GM12878 (cell line): ENCODE data around the gene NCL. TPM values are rescaled to one million over a fixed set of nuclear protein-coding genes. Genes with fewer than 3 reads are reported as not detected.

Experiments
- ATAC-seq: fragments of 200-7000 bp; cut with Tn5 transposase; 3 replicates; pipeline ENCODE4 v1.9.1; 2020; ENCODE audit warnings: mild to moderate bottlenecking, moderate library complexity
- BruUV-seq: library from RNA; stranded (reverse); fragments of 400-500 nt; replicated peaks from 2 replicates; lab custom pipeline; 2021; lab: Mats Ljungman, UMichigan
- CTCF ChIA-PET: fragments of 300-600 bp; sonication (Branson Sonifier 250); formaldehyde crosslinking; extraction: SDS; loops from one replicate; lab custom pipeline; 2021; ENCODE audit warnings: inconsistent platforms; lab: Yijun Ruan, JAX
- POLR2A ChIA-PET: fragments of 350-600 bp; formaldehyde crosslinking; extraction: SDS; loops from one replicate; lab custom pipeline; 2021; ENCODE audit warnings: inconsistent platforms; lab: Charles Lee
- RAD21 ChIA-PET: fragments of 300-600 bp; sonication (Branson Sonifier 250); formaldehyde crosslinking; loops from one replicate; lab custom pipeline; 2023; ENCODE audit warnings: antibody characterized with exemption; ENCODE audit not compliant: unreplicated experiment; lab: Charles Lee
- SMC1A ChIA-PET: fragments of 300-600 bp; sonication (Branson Sonifier 250); formaldehyde crosslinking; loops from one replicate; lab custom pipeline; 2023; ENCODE audit not compliant: unreplicated experiment, uncharacterized antibody; lab: Charles Lee
- DNase-seq: peaks from one replicate; pipeline ENCODE4 v3.0.0-alpha.2; 2011; ENCODE audit warnings: low read depth, low spot score
- FAIRE-seq: peaks from 3 replicates; lab custom pipeline; 2011; peaks lifted over from hg19 to GRCh38; lab: Jason Lieb, UNC
- H2AFZ ChIP-seq: 2 replicates; pipeline ENCODE4 v1.6.0; 2011; ENCODE audit warnings: low read depth, low read length, control low read depth; ENCODE audit not compliant: control insufficient read depth
- H3K27ac ChIP-seq: 2 replicates; pipeline ENCODE4 v1.5.1; 2011; ENCODE audit warnings: control low read depth; ENCODE audit not compliant: control insufficient read depth, insufficient read depth
- H3K27me3 ChIP-seq, 2 experiments: replicated peaks in 1 of 2; 2 replicates each; pipeline versions ENCODE4 v1.6.0 to v1.6.1; 2011; ENCODE audit warnings: low read length in 1 of 2; ENCODE audit not compliant: control insufficient read depth in 2 of 2, insufficient read depth in 2 of 2
- H3K36me3 ChIP-seq, 2 experiments: 2 replicates each; pipeline ENCODE4 v1.5.1; 2011; ENCODE audit warnings: low read length in 1 of 2; ENCODE audit not compliant: control insufficient read depth in 2 of 2, insufficient read depth in 2 of 2
- H3K4me1 ChIP-seq: 2 replicates; pipeline ENCODE4 v1.6.1; 2011; ENCODE audit warnings: mild to moderate bottlenecking, low read length, moderate library complexity, mixed read lengths; ENCODE audit not compliant: control insufficient read depth, insufficient read depth
- H3K4me2 ChIP-seq: 2 replicates; pipeline ENCODE4 v1.6.0; 2011; ENCODE audit warnings: control low read depth; ENCODE audit not compliant: control insufficient read depth, insufficient read depth
- H3K4me3 ChIP-seq: fragments of 200-600 bp; sonication (generic); 2 replicates; pipeline ENCODE4 v1.5.1; 2016
- H3K79me2 ChIP-seq: 2 replicates; pipeline ENCODE4 v1.6.0; 2011; ENCODE audit warnings: low read length; ENCODE audit not compliant: control insufficient read depth, insufficient read depth
- H3K9ac ChIP-seq: 2 replicates; pipeline ENCODE4 v1.8.0; 2011; ENCODE audit warnings: low read length, control low read depth, mixed read lengths; ENCODE audit not compliant: control insufficient read depth, insufficient read depth
- H3K9me3 ChIP-seq: replicated peaks from 3 replicates; pipeline ENCODE4 v1.5.1; 2011; ENCODE audit warnings: mild to moderate bottlenecking, low read length; ENCODE audit not compliant: control insufficient read depth, insufficient read depth
- H4K20me1 ChIP-seq: 2 replicates; pipeline ENCODE4 v1.6.0; 2011; ENCODE audit not compliant: control insufficient read depth, insufficient read depth
- HSF1 ChIP-seq: fragments of 150-350 bp; IDR thresholded peaks from 2 replicates; pipeline ENCODE4 v1.6.1; 2014; ENCODE audit warnings: mild to moderate bottlenecking, low read depth, low read length
- KAT2A ChIP-seq: conservative IDR thresholded peaks from 2 replicates; pipeline ENCODE4 v1.6.1; 2011; ENCODE audit warnings: low read depth, low read length; ENCODE audit not compliant: control insufficient read depth
- PKNOX1 ChIP-seq: fragments of 450-650 bp; IDR thresholded peaks from 2 replicates; pipeline ENCODE4 v1.6.1; 2016; ENCODE audit warnings: mild to moderate bottlenecking
- RBBP5 ChIP-seq: fragments of 200-600 bp; sonication (generic); conservative IDR thresholded peaks from 2 replicates; pipeline ENCODE4 v1.6.1; 2016
- ZBTB4 ChIP-seq: fragments of 450-650 bp; formaldehyde crosslinking; IDR thresholded peaks from 2 replicates; pipeline ENCODE4 v1.4.0; 2022; ENCODE audit warnings: mild to moderate bottlenecking, moderate library complexity
- ZNF24 ChIP-seq: fragments of 450-650 bp; IDR thresholded peaks from 2 replicates; pipeline ENCODE4 v1.6.1; 2017; ENCODE audit warnings: antibody characterized with exemption, mild to moderate bottlenecking
- WGBS: methylation state at CpG from one replicate; pipeline ENCODE4 v1.1.6; 2016; ENCODE audit warnings: low lambda C conversion rate; ENCODE audit not compliant: insufficient replicate concordance, insufficient coverage; ENCODE audit errors: missing lambda C conversion rate; 5-methylcytosine and 5-hydroxymethylcytosine counted together
- in situ Hi-C: fragments of 300-500 bp; cut with MboI; formaldehyde crosslinking; loops from 9 replicates; pipeline ENCODE4 v1.14.3; 2018; ENCODE audit warnings: mixed read lengths
- intact Hi-C: fragments of 100-400 bp; cut with micrococcal nuclease; formaldehyde crosslinking; loops from one replicate; pipeline ENCODE4 v1.14.2; 2022; ENCODE audit not compliant: unreplicated experiment
- polyA plus RNA-seq, 11 experiments: library from polyadenylated mRNA; depleted of rRNA in 4 of 11; unstranded in 6 of 11; stranded (reverse) in 5 of 11; fragments of >200 nt; fragmentation: Nextera tagmentation in 4 of 11; fragmentation: Illumina TruSeq in 1 of 11; extraction: Ambion mirVana in 4 of 11; extraction: Trizol in 1 of 11; gene quantifications; 1 replicate in 1 of 11; 2 replicates in 10 of 11; pipeline versions ENCODE4 v1.2.1 to v1.2.3, GENCODE V29; 2011 to 2016; ENCODE audit warnings: inconsistent platforms in 2 of 11, missing spikeins in 2 of 11, low read depth in 1 of 11
- total RNA-seq, 4 experiments: library from RNA; depleted of rRNA in 3 of 4; stranded (reverse); fragments of >200 nt in 3 of 4; fragmentation: Illumina TruSeq in 1 of 4; extraction: Trizol in 1 of 4; gene quantifications; 2 replicates each; pipeline versions ENCODE4 v1.2.1 to v1.2.3, GENCODE V29; 2013 to 2021

Gene NCL
- total and polyA plus RNA-seq, 10 of the 15 experiments (the other 5 are each of a cell fraction or from before 2014, with no cell fraction given) = 123 to 1,207 (median 529) TPM

- no peak overlapping the region for H3K4me2 ChIP-seq
- ChIA-PET SMC1A (interaction anchor here (2.1 kb wide), 1 partner anchor 10 kb away, joined by 7 read pairs; no protein-coding TSS in a partner anchor), POLR2A (interaction anchor here (1.2 to 3.7 kb wide), 2 partner anchors 12 to 54 kb away, joined by 3 to 23 read pairs; no protein-coding TSS in a partner anchor), CTCF (interaction anchor here (9.2 kb wide), 1 partner anchor 12 kb away, joined by 98 read pairs; no protein-coding TSS in a partner anchor)
- no peak overlapping the region for H3K9ac ChIP-seq
- H2AFZ ChIP-seq = no peak overlapping the region
- no peak overlapping the region for H3K4me3 ChIP-seq
- no peak for FAIRE-seq
- H3K27ac ChIP-seq = no peak overlapping the region
- H3K79me2 ChIP-seq = peaks cover 11% of the 10 kb centered on the region
- H3K4me1 ChIP-seq = peaks cover 6% of the 10 kb centered on the region; the same call in 1 of the 2 replicates
- in situ Hi-C loops (no loop called here), intact Hi-C loops (no loop called here)
- no peaks in the 10 kb centered on the region for H3K9me3 ChIP-seq
- no peaks in the 10 kb centered on the region for H3K27me3 ChIP-seq
- no peaks in the 10 kb centered on the region for H3K36me3 ChIP-seq
- no peak for ATAC-seq
- DNase-seq = no peak
- TF ChIP-seq ZNF24 = no peak
- TF ChIP-seq, all 136 proteins: peak for 0
- WGBS = 90% methylated on average over 3 of the region's 3 CpGs
- BruUV-seq = no TSS peak
- RAD21 ChIA-PET = no interaction called here
- no peaks in the 10 kb centered on the region for H4K20me1 ChIP-seq
Observed at GRCh38 chr2:231469583-231469950, 5.3 kb upstream of the NCL start.

- CTCF ChIA-PET = interaction anchor here (0.6 to 9.2 kb wide), 4 partner anchors 13 to 144 kb away, joined by 3 to 98 read pairs (median 3); no protein-coding TSS in a partner anchor
- intact Hi-C loops = no loop called here
- TF ChIP-seq ZBTB4 (CRISPR knock-in tag) (no peak), KAT2A (no peak), RBBP5 (no peak), PKNOX1 (no peak), HSF1 (no peak)
Observed at GRCh38 chr2:231467613-231468530, 3.6 kb upstream of the NCL start.

More at GRCh38 chr2:231467613-231468530, 3.6 kb upstream of the NCL start:
- in situ Hi-C loops = no loop called here
- WGBS = 59% methylated on average over 12 of the region's 12 CpGs
- Histone ChIP-seq H3K36me3 (peaks cover 0 to 5% of the 10 kb centered on the region in 2 experiments; a peak in 2 of 4 replicates), H3K9ac (no peak overlapping the region), H3K27ac (no peak overlapping the region), H3K27me3 (no peaks in the 10 kb centered on the region), H3K4me3 (no peak overlapping the region), H2AFZ (no peak overlapping the region), H3K4me1 (peaks cover 6% of the 10 kb centered on the region), H3K4me2 (no peak overlapping the region), H4K20me1 (peaks cover 5% of the 10 kb centered on the region; the same call in 1 of the 2 replicates), H3K79me2 (peaks cover 26% of the 10 kb centered on the region), H3K9me3 (no peaks in the 10 kb centered on the region)
- ATAC-seq = no peak
- POLR2A ChIA-PET = interaction anchor here (1.7 to 3.7 kb wide), 2 partner anchors 11 to 14 kb away, joined by 3 to 23 read pairs; no protein-coding TSS in a partner anchor
- FAIRE-seq = no peak
- no TSS peak for BruUV-seq
- SMC1A ChIA-PET = interaction anchor here (2.1 kb wide), 1 partner anchor 11 kb away, joined by 7 read pairs; no protein-coding TSS in a partner anchor
- no peak for DNase-seq
- RAD21 ChIA-PET = interaction anchor here (1.6 to 1.9 kb wide), 2 partner anchors 9 to 13 kb away, joined by 4 to 5 read pairs; no protein-coding TSS in a partner anchor
